Lower lobe of right lung (tissue), 2 donors: Measurements from ENCODE around the gene SNX10. TPM values are rescaled to one million over a fixed set of nuclear protein-coding genes. Genes with fewer than 3 reads are reported as not detected.

Experiments used
- ATAC-seq, 2 donors: fragments of 200-7000 bp; cut with Tn5 transposase; one replicate each; pipeline ENCODE4 v1.9.1; 2020 to 2022; ENCODE audit warnings: mild to moderate bottlenecking in 2 of 2, moderate library complexity in 2 of 2
- DNase-seq: peaks from one replicate; pipeline ENCODE4 v3.0.0-alpha.2; 2020
- H3K27ac ChIP-seq: fragments of 200-600 bp; one replicate; pipeline ENCODE4 v1.8.0; 2022
- H3K27me3 ChIP-seq: fragments of 200-600 bp; one replicate; pipeline ENCODE4 v1.8.0; 2022; ENCODE audit warnings: low read depth
- H3K36me3 ChIP-seq: fragments of 200-600 bp; one replicate; pipeline ENCODE4 v1.8.0; 2022; ENCODE audit warnings: mild to moderate bottlenecking
- H3K4me1 ChIP-seq: fragments of 200-600 bp; one replicate; pipeline ENCODE4 v1.8.0; 2022
- H3K4me3 ChIP-seq: fragments of 200-600 bp; one replicate; pipeline ENCODE4 v1.8.0; 2022; ENCODE audit warnings: mild to moderate bottlenecking
- H3K9me3 ChIP-seq: fragments of 200-600 bp; one replicate; pipeline ENCODE4 v1.8.0; 2022
- CTCF ChIP-seq: fragments of 200-600 bp; IDR thresholded peaks from one replicate; pipeline ENCODE4 v1.8.0; 2022; ENCODE audit warnings: antibody characterized with exemption, mild to moderate bottlenecking
- intact Hi-C: fragments of 100-400 bp; cut with DNase I; formaldehyde crosslinking; loops from one replicate; pipeline ENCODE4 v1.11.0; 2022
- total RNA-seq: library from RNA; stranded (reverse); fragmentation: NEBNext Ultra II Directional; extraction: Animal tissue kit (Norgen Biotek cat#: 25700); gene quantifications from one replicate; pipeline ENCODE4 v1.2.1, GENCODE V29; 2021
- donor health status: DM: no; HTN: yes; CAD: no; lungs with severe emphysema.

Gene SNX10
- total RNA-seq, 1 donor from 2014 or later, result 85.1 TPM

DNA sequence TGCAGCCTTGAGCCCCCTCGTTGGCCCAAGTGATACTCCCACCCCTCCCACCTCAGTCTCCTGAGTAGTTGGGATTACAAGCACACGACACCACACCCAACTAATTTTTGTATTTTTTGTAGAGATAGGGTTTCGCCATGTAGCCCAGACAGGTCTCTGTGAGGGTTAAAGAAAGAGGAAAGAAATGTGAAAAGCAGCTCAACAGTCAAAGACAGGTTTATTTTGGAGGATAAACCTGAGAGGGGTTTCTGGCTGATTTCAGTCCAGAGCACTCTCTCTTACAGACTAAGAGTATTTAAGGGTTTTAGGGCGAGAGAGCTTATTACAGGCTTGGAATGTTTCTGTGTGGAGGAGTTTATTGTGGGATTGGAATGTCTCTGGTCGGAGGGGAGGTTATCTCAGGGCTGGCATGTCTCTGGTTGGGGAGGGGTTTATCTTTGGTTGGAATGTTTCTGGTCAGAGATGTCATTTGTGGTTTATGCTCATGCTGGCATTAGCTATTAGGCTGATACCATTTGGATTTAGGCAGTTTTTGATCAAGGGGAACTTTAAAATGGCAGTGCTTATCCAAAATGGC lies 26.1 kb upstream of the SNX10 start:
- no peak for DNase-seq
- intact Hi-C loops, result no loop called here
- Histone ChIP-seq H3K4me1 (no peaks in the 10 kb centered on the region), H3K9me3 (no peaks in the 10 kb centered on the region), H3K27ac (no peak overlapping the region), H3K27me3 (no peaks in the 10 kb centered on the region), H3K4me3 (no peak overlapping the region), H3K36me3 (no peaks in the 10 kb centered on the region)
- TF ChIP-seq CTCF, result no peak
- ATAC-seq, result no peak

DNA sequence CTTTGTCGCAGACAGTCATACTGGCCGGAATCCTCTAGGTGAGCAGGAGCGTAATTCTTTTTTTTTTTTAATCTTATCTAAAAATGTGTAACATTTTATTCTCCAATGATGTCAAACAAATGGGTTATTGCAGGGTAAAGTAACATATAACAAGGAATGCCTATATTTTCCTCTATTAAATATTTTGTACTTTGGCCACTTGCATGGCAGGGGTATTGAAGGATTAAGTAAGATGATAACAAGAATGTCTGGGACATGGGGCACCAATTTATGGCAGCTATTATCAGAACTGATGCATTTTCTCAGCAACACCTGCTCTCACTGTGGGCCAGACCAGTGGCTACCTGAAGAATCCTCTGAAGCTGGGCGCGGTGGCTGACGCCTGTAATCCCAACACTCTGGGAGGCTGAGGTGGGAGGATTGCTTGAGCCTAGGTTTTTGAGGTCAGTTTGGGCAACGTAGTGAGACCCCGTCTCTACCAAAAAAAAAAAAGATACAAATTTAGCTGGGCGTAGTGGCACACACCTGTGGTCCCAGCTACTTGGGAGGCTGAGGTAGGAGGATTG lies 24.0 kb upstream of the SNX10 start:
- Histone ChIP-seq H3K4me1 (no peaks in the 10 kb centered on the region), H3K9me3 (no peaks in the 10 kb centered on the region), H3K27ac (no peak overlapping the region), H3K36me3 (no peaks in the 10 kb centered on the region), H3K4me3 (no peak overlapping the region), H3K27me3 (no peaks in the 10 kb centered on the region)
- no peak for DNase-seq
- TF ChIP-seq CTCF, result no peak
- no peak for ATAC-seq
- intact Hi-C loops, result no loop called here

DNA sequence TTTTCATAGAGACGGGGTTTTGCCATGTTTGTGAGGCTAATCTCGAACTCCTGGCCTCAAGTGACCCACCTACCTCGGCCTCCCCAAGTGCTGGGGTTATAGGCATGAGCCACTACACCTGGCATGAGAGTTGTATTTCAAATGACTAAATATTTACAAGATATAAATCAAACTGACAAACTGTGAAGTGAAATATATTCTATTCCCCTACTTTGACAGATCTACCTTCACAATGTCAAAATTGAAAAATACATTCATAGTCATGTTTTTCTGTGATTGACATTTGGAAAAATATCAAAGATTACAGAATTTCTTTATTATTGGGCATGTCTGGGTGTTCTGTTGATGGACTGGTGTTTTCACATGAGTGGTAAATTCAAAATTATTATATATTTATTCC lies 16.4 kb upstream of the SNX10 start:
- no peak overlapping the region for H3K4me3 ChIP-seq
- no peaks in the 10 kb centered on the region for H3K4me1 ChIP-seq
- H3K27me3 ChIP-seq, result no peaks in the 10 kb centered on the region
- ATAC-seq (no peak), DNase-seq (no peak)
- no peak overlapping the region for H3K27ac ChIP-seq
- TF ChIP-seq CTCF, result no peak
- intact Hi-C loops, result no loop called here
- no peaks in the 10 kb centered on the region for H3K9me3 ChIP-seq
- H3K36me3 ChIP-seq, result no peaks in the 10 kb centered on the region

GRCh38 chr7:26278770-26279169 lies 12.9 kb upstream of the SNX10 start:
- Histone ChIP-seq H3K4me1 (no peaks in the 10 kb centered on the region), H3K36me3 (no peaks in the 10 kb centered on the region), H3K27ac (no peak overlapping the region), H3K4me3 (no peak overlapping the region), H3K9me3 (no peaks in the 10 kb centered on the region), H3K27me3 (no peaks in the 10 kb centered on the region)
- TF ChIP-seq CTCF, result peak; percentile 41
- DNase-seq (no peak), ATAC-seq (peak; percentile 64 to 75)
- intact Hi-C loops, result no loop called here

DNA sequence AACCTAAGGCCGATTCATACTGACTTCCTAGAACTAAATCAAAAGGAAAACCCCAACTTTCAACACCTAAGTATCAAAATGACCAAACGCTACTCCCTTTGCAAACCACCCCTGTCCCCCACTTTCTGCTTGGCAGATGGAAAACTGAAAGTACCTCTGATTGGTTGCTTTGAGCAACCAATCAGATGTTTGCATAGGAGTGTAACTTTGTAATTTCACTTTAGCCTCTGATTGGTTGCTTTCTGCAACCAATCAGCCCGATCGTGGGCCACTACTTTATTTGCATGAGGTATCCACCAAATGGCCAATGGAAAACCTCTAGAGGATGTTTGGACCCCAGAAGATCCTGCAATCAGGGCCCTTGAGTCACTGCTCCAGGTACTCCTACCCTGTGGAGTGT lies 12.3 kb upstream of the SNX10 start:
- no peaks in the 10 kb centered on the region for H3K36me3 ChIP-seq
- ATAC-seq (peak in 1 of 2 donors; percentile 57), DNase-seq (no peak)
- no peaks in the 10 kb centered on the region for H3K27me3 ChIP-seq
- TF ChIP-seq CTCF, result no peak
- H3K4me3 ChIP-seq, result no peak overlapping the region
- no peak overlapping the region for H3K27ac ChIP-seq
- no peaks in the 10 kb centered on the region for H3K4me1 ChIP-seq
- intact Hi-C loops, result no loop called here
- H3K9me3 ChIP-seq, result no peaks in the 10 kb centered on the region
